Suprapubic skin (tissue), 4 donors: ENCODE measurements around the gene ITGA5. TPM values are rescaled to one million over a fixed set of nuclear protein-coding genes. Genes with fewer than 3 reads are reported as not detected.

Source experiments
- DNase-seq, 2 donors: peaks; one replicate each; pipeline ENCODE4 v3.0.0-alpha.2; 2019; ENCODE audit warnings: low spot score in 2 of 2
- H3K27ac ChIP-seq: fragments of 200-600 bp; sonication (generic); one replicate; pipeline ENCODE4 v1.5.1; 2019
- H3K27me3 ChIP-seq: fragments of 200-600 bp; sonication (generic); one replicate; pipeline ENCODE4 v1.5.1; 2019
- H3K36me3 ChIP-seq: fragments of 200-600 bp; sonication (generic); one replicate; pipeline ENCODE4 v1.5.1; 2019
- H3K4me1 ChIP-seq: fragments of 200-600 bp; sonication (generic); one replicate; pipeline ENCODE4 v1.5.1; 2019
- H3K4me3 ChIP-seq: fragments of 200-600 bp; sonication (generic); one replicate; pipeline ENCODE4 v1.5.1; 2019; ENCODE audit warnings: mild to moderate bottlenecking
- H3K9me3 ChIP-seq: fragments of 200-600 bp; sonication (generic); one replicate; pipeline ENCODE4 v1.5.1; 2019
- EP300 ChIP-seq: sonication (generic); formaldehyde crosslinking; IDR thresholded peaks from one replicate; pipeline ENCODE4 v1.6.1; 2017; ENCODE audit warnings: antibody characterized with exemption
- POLR2A ChIP-seq, 2 donors: fragments of 450-650 bp; IDR thresholded peaks; one replicate each; pipeline ENCODE4 v1.6.1; 2017; ENCODE audit warnings: antibody characterized with exemption in 2 of 2, mild to moderate bottlenecking in 2 of 2, moderate library complexity in 2 of 2
- POLR2AphosphoS5 ChIP-seq, 3 donors: sonication (generic); formaldehyde crosslinking; IDR thresholded peaks; one replicate each; pipeline ENCODE4 v1.6.1; 2017; ENCODE audit warnings: antibody characterized with exemption in 3 of 3
- WGBS: methylation state at CpG from one replicate; pipeline ENCODE4 v1.1.5; 2018; 5-methylcytosine and 5-hydroxymethylcytosine counted together
- total RNA-seq, 4 donors: library from RNA; depleted of rRNA; stranded (reverse); fragments of >200 nt; gene quantifications; one replicate each; pipeline ENCODE4 v1.1.0, GENCODE V29; 2016
- TF ChIP-seq, protein P1 (sequence below), 2 donors: fragments of 200-600 bp in 1 of 2; fragments of 450-650 bp in 1 of 2; sonication (generic) in 1 of 2; IDR thresholded peaks; one replicate each; pipeline ENCODE4 v1.5.1; 2016 to 2019; ENCODE audit warnings: antibody characterized with exemption in 2 of 2, mild to moderate bottlenecking in 1 of 2, moderate library complexity in 1 of 2

ITGA5 gene
- total RNA-seq, 4 donors from 2014 or later: 16.3 to 36.4 (median 24.8) TPM

DNA sequence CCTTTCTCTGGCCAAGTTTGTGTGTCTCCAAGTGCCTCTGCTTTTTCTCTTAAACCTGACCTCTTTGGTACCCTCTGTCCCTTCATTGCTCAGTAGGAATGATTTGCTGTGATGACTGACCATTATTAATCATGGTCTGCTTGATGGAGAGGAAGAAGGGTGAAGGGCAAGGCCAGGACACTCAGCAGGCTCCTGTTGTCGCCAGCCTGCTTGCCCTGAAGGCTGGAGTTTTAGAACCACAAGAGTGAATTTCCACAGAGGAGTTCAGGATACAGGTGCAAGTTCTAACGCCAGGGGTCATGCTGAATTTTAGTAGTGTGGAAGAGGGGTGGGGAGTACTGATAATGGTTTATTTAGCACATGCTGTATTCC, 2.8 kb upstream of the ITGA5 start:
- H3K4me1 ChIP-seq: peaks cover 73% of the 10 kb centered on the region
- H3K4me3 ChIP-seq: no peak overlapping the region

DNA sequence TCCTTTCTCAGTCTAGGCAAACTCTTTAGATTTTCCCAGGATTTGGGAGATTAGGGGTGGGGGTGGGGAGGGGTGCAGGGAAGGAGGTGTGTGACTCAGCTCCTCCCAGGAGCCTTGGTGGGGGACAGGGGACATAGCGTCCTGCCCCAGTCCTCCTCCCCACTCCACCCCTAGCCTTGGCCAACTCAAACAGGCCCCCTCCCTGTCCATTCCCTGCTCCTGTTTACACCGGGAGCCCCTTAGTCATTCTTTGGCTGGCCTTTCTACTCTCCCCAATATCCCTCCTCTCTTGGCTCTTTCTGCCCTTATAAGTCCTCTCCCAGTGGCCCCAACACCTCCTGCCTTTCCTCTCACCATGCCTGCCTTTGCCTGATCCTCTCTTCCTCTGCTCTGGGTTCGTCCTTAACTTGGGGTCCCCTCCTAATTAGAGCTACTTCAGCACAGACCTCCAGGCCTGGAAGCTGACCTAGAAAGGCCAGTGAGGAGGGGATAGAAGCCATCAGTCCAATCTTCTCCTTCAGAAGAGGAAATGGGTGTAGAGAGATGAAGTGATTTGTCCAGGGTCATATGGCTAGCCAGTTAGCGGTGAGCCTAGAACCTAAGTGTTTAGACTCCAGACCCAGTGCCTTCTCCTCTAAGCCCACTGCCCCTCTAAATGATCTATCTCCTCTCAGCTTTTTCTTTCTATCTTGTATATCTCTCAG, 2.3 kb upstream of the ITGA5 start:
- DNase-seq: peak; percentile 86 to 90
- H3K27me3 ChIP-seq: no peaks in the 10 kb centered on the region
- H3K27ac ChIP-seq: peak overlapping the region; percentile 83
- TF ChIP-seq POLR2AphosphoS5 (IDR thresholded peaks at IDR 0.05): no peak
- no peak for TF ChIP-seq POLR2A (IDR thresholded peaks at IDR 0.05)
- TF ChIP-seq EP300: no peak
- TF ChIP-seq, protein P1, sequence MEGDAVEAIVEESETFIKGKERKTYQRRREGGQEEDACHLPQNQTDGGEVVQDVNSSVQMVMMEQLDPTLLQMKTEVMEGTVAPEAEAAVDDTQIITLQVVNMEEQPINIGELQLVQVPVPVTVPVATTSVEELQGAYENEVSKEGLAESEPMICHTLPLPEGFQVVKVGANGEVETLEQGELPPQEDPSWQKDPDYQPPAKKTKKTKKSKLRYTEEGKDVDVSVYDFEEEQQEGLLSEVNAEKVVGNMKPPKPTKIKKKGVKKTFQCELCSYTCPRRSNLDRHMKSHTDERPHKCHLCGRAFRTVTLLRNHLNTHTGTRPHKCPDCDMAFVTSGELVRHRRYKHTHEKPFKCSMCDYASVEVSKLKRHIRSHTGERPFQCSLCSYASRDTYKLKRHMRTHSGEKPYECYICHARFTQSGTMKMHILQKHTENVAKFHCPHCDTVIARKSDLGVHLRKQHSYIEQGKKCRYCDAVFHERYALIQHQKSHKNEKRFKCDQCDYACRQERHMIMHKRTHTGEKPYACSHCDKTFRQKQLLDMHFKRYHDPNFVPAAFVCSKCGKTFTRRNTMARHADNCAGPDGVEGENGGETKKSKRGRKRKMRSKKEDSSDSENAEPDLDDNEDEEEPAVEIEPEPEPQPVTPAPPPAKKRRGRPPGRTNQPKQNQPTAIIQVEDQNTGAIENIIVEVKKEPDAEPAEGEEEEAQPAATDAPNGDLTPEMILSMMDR (IDR thresholded peaks at IDR 0.05): no peak
- no peaks in the 10 kb centered on the region for H3K9me3 ChIP-seq
- peak overlapping the region; percentile 64 for H3K4me3 ChIP-seq
- WGBS: 68% methylated on average over 4 of the region's 4 CpGs
- H3K4me1 ChIP-seq: peaks cover 77% of the 10 kb centered on the region
- no peaks in the 10 kb centered on the region for H3K36me3 ChIP-seq

More for the DNA sequence above, 2.8 kb upstream of the ITGA5 start:
- Histone ChIP-seq H3K27ac (peak overlapping the region; percentile 83), H3K36me3 (no peaks in the 10 kb centered on the region), H3K27me3 (no peaks in the 10 kb centered on the region), H3K9me3 (no peaks in the 10 kb centered on the region)
- DNase-seq: no peak
- TF ChIP-seq POLR2A (IDR thresholded peaks at IDR 0.05) (no peak), POLR2AphosphoS5 (IDR thresholded peaks at IDR 0.05) (no peak), EP300 (no peak)
- TF ChIP-seq, protein P1 (IDR thresholded peaks at IDR 0.05): no peak
- 82% methylated on average over 2 of the region's 2 CpGs for WGBS

DNA sequence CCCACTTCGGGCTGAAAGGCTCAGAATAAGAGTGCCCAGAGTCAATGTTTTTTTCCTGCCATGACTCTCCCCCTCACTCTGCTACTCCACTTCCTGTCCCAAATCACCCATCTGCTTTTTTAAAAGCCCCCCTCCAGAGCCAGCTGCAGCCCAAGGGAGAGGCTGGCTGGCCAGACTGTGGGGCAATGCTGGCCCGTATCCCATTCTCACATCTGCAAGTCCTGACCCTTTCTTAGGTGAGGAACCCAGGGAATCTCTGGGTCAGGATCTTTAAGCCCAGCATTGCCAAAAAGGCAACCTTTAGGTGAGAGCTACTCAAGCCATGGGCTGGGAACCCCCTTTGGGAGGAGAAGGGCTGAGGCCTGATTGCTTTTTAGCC, 1.7 kb upstream of the ITGA5 start:
- no peak for TF ChIP-seq POLR2A (IDR thresholded peaks at IDR 0.05)
- no peak for TF ChIP-seq POLR2AphosphoS5 (IDR thresholded peaks at IDR 0.05)
- no peak for TF ChIP-seq EP300
- TF ChIP-seq, protein P1 (IDR thresholded peaks at IDR 0.05): no peak
- Histone ChIP-seq H3K4me1 (peaks cover 76% of the 10 kb centered on the region), H3K4me3 (peak overlapping the region; percentile 64), H3K27me3 (no peaks in the 10 kb centered on the region), H3K36me3 (no peaks in the 10 kb centered on the region), H3K27ac (peak overlapping the region; percentile 83), H3K9me3 (no peaks in the 10 kb centered on the region)
- WGBS: 69% methylated on average over 2 of the region's 2 CpGs
- DNase-seq: peak in 1 of 2 donors; percentile 85

DNA sequence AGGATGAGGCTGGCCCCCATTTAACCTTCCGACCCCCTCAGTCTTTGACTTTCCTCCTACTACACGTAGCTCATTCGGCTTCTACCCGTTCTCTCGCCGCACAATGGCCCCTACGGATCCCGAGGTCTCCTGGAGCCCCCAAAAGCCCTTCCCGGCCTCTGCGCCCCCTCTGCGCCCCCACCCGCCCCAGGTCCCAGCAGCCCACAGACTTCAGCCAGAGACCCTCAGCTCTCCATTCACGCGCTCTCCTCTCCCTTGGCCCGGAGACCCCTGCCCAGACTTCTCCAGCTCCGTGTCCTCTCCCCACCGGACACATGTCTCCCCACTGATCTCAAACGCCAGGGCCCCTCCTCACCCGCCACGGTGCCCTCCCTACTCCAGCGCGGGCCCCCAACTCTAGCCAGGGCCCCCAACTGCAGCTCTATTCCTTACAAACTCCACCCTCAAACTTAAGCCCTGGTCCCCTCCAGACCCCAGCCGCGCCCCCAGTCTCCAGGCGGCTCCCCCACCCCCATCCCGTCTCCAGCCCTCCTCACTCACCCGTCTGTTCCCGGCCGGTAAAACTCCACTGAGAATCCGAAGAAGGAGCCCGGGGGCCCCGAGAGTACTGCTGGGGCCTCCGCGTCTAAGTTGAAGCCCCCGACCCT, 502 bp downstream of the ITGA5 start:
- H3K36me3 ChIP-seq: no peaks in the 10 kb centered on the region
- no peak for TF ChIP-seq POLR2A (IDR thresholded peaks at IDR 0.05)
- peak overlapping the region; percentile 83 for H3K27ac ChIP-seq
- 9% methylated on average over 34 of the region's 35 CpGs for WGBS
- H3K4me1 ChIP-seq: peaks cover 76% of the 10 kb centered on the region
- H3K4me3 ChIP-seq: peak overlapping the region; percentile 64
- DNase-seq: peak in 1 of 2 donors; percentile 63
- H3K9me3 ChIP-seq: no peaks in the 10 kb centered on the region
- no peaks in the 10 kb centered on the region for H3K27me3 ChIP-seq

DNA sequence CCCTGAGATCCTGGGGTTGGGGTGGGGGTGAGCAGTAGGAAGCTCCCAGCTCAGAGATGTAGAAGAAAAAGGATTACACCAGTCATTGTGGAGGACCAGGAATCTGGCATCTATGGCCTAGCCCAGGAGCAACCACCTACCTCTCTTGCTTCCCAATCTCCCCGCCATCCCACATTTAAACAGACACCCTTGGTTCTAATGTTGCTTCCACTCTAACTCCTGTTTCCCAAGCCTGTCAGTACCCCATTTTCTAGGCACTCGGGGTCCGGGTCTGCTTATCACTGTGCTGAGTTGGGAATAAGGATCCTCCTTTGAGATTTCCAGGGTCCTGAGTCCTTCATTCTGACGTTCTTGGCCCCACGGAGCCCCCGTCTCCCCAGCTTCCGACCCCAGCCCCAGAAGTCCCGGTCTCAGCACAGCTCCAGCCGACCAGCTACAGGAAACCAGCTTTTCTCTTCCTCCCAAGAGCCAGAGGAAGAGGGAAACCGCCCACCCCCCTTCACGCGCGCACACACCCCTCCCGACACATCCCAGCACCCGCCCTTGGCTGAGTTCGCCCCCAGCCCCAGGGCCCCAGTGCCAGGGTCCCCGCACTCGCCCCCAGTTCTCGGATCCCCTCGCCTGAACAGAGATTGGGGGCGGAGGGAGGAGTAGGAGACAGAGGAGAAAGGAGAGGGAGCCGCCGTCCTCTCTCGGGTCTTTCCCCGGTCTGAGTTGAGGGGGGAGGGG, 1.2 kb downstream of the ITGA5 start:
- no peaks in the 10 kb centered on the region for H3K27me3 ChIP-seq
- 28% methylated on average over 23 of the region's 25 CpGs for WGBS
- H3K36me3 ChIP-seq: no peaks in the 10 kb centered on the region
- H3K4me1 ChIP-seq: peaks cover 76% of the 10 kb centered on the region
- H3K27ac ChIP-seq: peak overlapping the region; percentile 83
- TF ChIP-seq, protein P1 (IDR thresholded peaks at IDR 0.05): no peak
- TF ChIP-seq EP300: no peak
- TF ChIP-seq POLR2A (IDR thresholded peaks at IDR 0.05): no peak
- no peaks in the 10 kb centered on the region for H3K9me3 ChIP-seq
- DNase-seq: peak in 1 of 2 donors; percentile 65
- H3K4me3 ChIP-seq: peak overlapping the region; percentile 64
